ENCODE data around the gene PMM2.

The PMM2 gene

GRCh38 chr16:8767176-8767575 lies 30.5 kb upstream of the PMM2 start:
- Histone ChIP-seq H3K4me2 (ENCODE audit: insufficient read depth, low read length) (no peak overlapping the region), H3K79me2 (ENCODE audit: insufficient read depth, low read length) (no peaks in the 10 kb centered on the region)
- TF ChIP-seq, protein P1, sequence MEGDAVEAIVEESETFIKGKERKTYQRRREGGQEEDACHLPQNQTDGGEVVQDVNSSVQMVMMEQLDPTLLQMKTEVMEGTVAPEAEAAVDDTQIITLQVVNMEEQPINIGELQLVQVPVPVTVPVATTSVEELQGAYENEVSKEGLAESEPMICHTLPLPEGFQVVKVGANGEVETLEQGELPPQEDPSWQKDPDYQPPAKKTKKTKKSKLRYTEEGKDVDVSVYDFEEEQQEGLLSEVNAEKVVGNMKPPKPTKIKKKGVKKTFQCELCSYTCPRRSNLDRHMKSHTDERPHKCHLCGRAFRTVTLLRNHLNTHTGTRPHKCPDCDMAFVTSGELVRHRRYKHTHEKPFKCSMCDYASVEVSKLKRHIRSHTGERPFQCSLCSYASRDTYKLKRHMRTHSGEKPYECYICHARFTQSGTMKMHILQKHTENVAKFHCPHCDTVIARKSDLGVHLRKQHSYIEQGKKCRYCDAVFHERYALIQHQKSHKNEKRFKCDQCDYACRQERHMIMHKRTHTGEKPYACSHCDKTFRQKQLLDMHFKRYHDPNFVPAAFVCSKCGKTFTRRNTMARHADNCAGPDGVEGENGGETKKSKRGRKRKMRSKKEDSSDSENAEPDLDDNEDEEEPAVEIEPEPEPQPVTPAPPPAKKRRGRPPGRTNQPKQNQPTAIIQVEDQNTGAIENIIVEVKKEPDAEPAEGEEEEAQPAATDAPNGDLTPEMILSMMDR (IDR thresholded peaks at IDR 0.05; ENCODE audit: borderline replicate concordance, extremely low read depth, low read length, poor library complexity, severe bottlenecking): no peak
- TF ChIP-seq EZH2 (IDR thresholded peaks at IDR 0.05; ENCODE audit: borderline replicate concordance, low read depth, low read length, severe bottlenecking): no peak

DNA sequence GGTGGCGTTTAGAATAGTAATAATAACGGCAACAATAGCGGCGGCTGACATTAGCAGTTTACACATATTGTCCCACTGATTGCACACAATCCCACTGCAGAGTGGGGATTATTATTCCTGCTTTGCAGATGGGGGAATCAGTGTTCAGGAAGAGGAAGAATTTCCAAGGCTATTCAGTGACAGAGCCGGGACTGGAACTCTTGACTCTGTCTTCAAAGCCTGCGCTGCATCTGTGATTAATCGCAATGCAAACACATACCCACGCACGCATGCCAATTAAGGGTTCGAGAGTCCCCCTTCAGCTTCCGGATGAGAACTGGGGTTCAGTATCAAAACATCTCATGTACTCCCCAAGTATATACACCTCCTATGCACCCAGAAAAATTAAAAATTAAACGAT lies 29.4 kb upstream of the PMM2 start:
- DNase-seq (no peak), ATAC-seq (ENCODE audit: insufficient read depth, low read depth) (no peak)
- Histone ChIP-seq H3K9me3 (ENCODE audit: insufficient read depth, low read length, severe bottlenecking) (no peaks in the 10 kb centered on the region), H3K27me3 (ENCODE audit: insufficient read depth, low read length, poor library complexity) (no peaks in the 10 kb centered on the region), H3K79me2 (ENCODE audit: insufficient read depth, low read length) (no peaks in the 10 kb centered on the region), H3K4me1 (ENCODE audit: insufficient read depth, low read length) (no peaks in the 10 kb centered on the region), H4K20me1 (ENCODE audit: insufficient read depth, low read length) (no peaks in the 10 kb centered on the region), H3K27ac (ENCODE audit: low read length) (no peak overlapping the region), H3K4me2 (ENCODE audit: insufficient read depth, low read length) (no peak overlapping the region), H3K9ac (ENCODE audit: low read depth, low read length) (no peak overlapping the region), H2AFZ (ENCODE audit: low read depth, low read length) (no peak overlapping the region), H3K36me3 (ENCODE audit: insufficient read depth, low read length) (peaks cover 19% of the 10 kb centered on the region; the same call in 1 of the 2 replicates), H3K4me3 (ENCODE audit: low read depth in 1 of 2, low read length in 2 of 2) (no peak overlapping the region)
- TF ChIP-seq, protein P1 (IDR thresholded peaks at IDR 0.05; ENCODE audit: borderline replicate concordance, extremely low read depth, low read length, poor library complexity, severe bottlenecking): no peak
- no peak for TF ChIP-seq EZH2 (IDR thresholded peaks at IDR 0.05; ENCODE audit: borderline replicate concordance, low read depth, low read length, severe bottlenecking)

More at GRCh38 chr16:8767176-8767575, 30.5 kb upstream of the PMM2 start:
- no peak for ATAC-seq (ENCODE audit: insufficient read depth, low read depth)
- H4K20me1 ChIP-seq (ENCODE audit: insufficient read depth, low read length): no peaks in the 10 kb centered on the region
- H2AFZ ChIP-seq (ENCODE audit: low read depth, low read length): no peak overlapping the region
- no peak for DNase-seq
- no peaks in the 10 kb centered on the region for H3K27me3 ChIP-seq (ENCODE audit: insufficient read depth, low read length, poor library complexity)
- H3K4me1 ChIP-seq (ENCODE audit: insufficient read depth, low read length): no peaks in the 10 kb centered on the region
- no peaks in the 10 kb centered on the region for H3K9me3 ChIP-seq (ENCODE audit: insufficient read depth, low read length, severe bottlenecking)
- H3K4me3 ChIP-seq (ENCODE audit: low read depth in 1 of 2, low read length in 2 of 2): no peak overlapping the region
- peaks cover 14% of the 10 kb centered on the region; the same call in 1 of the 2 replicates for H3K36me3 ChIP-seq (ENCODE audit: insufficient read depth, low read length)
- no peak overlapping the region for H3K27ac ChIP-seq (ENCODE audit: low read length)
- no peak overlapping the region for H3K9ac ChIP-seq (ENCODE audit: low read depth, low read length)

GRCh38 chr16:8768692-8769091 lies 28.9 kb upstream of the PMM2 start:
- TF ChIP-seq, protein P1 (IDR thresholded peaks at IDR 0.05; ENCODE audit: borderline replicate concordance, extremely low read depth, low read length, poor library complexity, severe bottlenecking): no peak
- TF ChIP-seq EZH2 (IDR thresholded peaks at IDR 0.05; ENCODE audit: borderline replicate concordance, low read depth, low read length, severe bottlenecking): no peak
- H3K4me1 ChIP-seq (ENCODE audit: insufficient read depth, low read length): no peaks in the 10 kb centered on the region
- H3K27ac ChIP-seq (ENCODE audit: low read length): no peak overlapping the region
- no peak overlapping the region for H3K4me2 ChIP-seq (ENCODE audit: insufficient read depth, low read length)
- ATAC-seq (ENCODE audit: insufficient read depth, low read depth) (no peak), DNase-seq (no peak)
- no peaks in the 10 kb centered on the region for H3K27me3 ChIP-seq (ENCODE audit: insufficient read depth, low read length, poor library complexity)
- no peak overlapping the region for H3K9ac ChIP-seq (ENCODE audit: low read depth, low read length)
- H3K9me3 ChIP-seq (ENCODE audit: insufficient read depth, low read length, severe bottlenecking): no peaks in the 10 kb centered on the region
- no peak overlapping the region for H3K4me3 ChIP-seq (ENCODE audit: low read depth in 1 of 2, low read length in 2 of 2)
- no peak overlapping the region for H2AFZ ChIP-seq (ENCODE audit: low read depth, low read length)
- no peaks in the 10 kb centered on the region for H4K20me1 ChIP-seq (ENCODE audit: insufficient read depth, low read length)
- no peaks in the 10 kb centered on the region for H3K79me2 ChIP-seq (ENCODE audit: insufficient read depth, low read length)
- H3K36me3 ChIP-seq (ENCODE audit: insufficient read depth, low read length): peaks cover 19% of the 10 kb centered on the region; the same call in 1 of the 2 replicates

GRCh38 chr16:8773537-8773936 lies 24.1 kb upstream of the PMM2 start:
- no peaks in the 10 kb centered on the region for H3K4me1 ChIP-seq (ENCODE audit: insufficient read depth, low read length)
- ATAC-seq (ENCODE audit: insufficient read depth, low read depth): no peak
- H3K9ac ChIP-seq (ENCODE audit: low read depth, low read length): no peak overlapping the region
- no peak for TF ChIP-seq EZH2 (IDR thresholded peaks at IDR 0.05; ENCODE audit: borderline replicate concordance, low read depth, low read length, severe bottlenecking)
- TF ChIP-seq, protein P1 (IDR thresholded peaks at IDR 0.05; ENCODE audit: borderline replicate concordance, extremely low read depth, low read length, poor library complexity, severe bottlenecking): no peak
- no peaks in the 10 kb centered on the region for H4K20me1 ChIP-seq (ENCODE audit: insufficient read depth, low read length)
- no peaks in the 10 kb centered on the region for H3K27me3 ChIP-seq (ENCODE audit: insufficient read depth, low read length, poor library complexity)
- peaks cover 25% of the 10 kb centered on the region for H3K36me3 ChIP-seq (ENCODE audit: insufficient read depth, low read length)
- no peak for DNase-seq
- H2AFZ ChIP-seq (ENCODE audit: low read depth, low read length): no peak overlapping the region
- H3K4me2 ChIP-seq (ENCODE audit: insufficient read depth, low read length): no peak overlapping the region
- H3K9me3 ChIP-seq (ENCODE audit: insufficient read depth, low read length, severe bottlenecking): no peaks in the 10 kb centered on the region
- no peaks in the 10 kb centered on the region for H3K79me2 ChIP-seq (ENCODE audit: insufficient read depth, low read length)
- no peak overlapping the region for H3K27ac ChIP-seq (ENCODE audit: low read length)
- no peak overlapping the region for H3K4me3 ChIP-seq (ENCODE audit: low read depth in 1 of 2, low read length in 2 of 2)
